ENCODE measurements around the gene NCKAP1. TPM values are rescaled to one million over a fixed set of nuclear protein-coding genes. Genes with fewer than 3 reads are reported as not detected.
"Not testable (repeated sequence)": the region's sequence is repeated elsewhere in the genome, so short reads cannot be mapped to it uniquely, and the experiment has no call there.

The NCKAP1 gene
- total RNA-seq, 2 donors from 2014 or later = 81.7 to 116 TPM

DNA sequence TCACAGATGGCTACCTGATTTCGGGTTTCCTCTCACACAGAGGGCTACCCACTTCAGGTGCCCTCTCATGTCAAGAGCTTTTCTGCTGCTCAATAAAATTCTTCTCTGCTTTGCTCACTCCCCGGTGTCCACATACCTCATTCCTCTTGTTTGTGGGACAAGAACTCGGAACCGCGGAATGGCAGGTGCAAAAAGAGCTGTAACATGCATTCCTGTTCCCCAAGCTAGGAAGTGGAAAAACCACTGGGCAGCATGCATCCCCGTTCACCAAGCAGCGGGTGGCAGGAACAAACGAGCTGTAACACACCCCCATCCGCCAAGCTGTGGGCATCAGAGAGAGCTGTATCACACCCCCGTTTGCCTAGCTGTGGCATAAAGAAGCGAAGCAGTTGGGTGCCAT, 144.6 kb downstream of the NCKAP1 start:
- H3K27me3 ChIP-seq (replicated peaks; ENCODE audit: insufficient read depth) = no peaks in the 10 kb centered on the region
- H3K36me3 ChIP-seq = no peaks in the 10 kb centered on the region
- H3K4me3 ChIP-seq = no peak overlapping the region
- TF ChIP-seq, protein P1, sequence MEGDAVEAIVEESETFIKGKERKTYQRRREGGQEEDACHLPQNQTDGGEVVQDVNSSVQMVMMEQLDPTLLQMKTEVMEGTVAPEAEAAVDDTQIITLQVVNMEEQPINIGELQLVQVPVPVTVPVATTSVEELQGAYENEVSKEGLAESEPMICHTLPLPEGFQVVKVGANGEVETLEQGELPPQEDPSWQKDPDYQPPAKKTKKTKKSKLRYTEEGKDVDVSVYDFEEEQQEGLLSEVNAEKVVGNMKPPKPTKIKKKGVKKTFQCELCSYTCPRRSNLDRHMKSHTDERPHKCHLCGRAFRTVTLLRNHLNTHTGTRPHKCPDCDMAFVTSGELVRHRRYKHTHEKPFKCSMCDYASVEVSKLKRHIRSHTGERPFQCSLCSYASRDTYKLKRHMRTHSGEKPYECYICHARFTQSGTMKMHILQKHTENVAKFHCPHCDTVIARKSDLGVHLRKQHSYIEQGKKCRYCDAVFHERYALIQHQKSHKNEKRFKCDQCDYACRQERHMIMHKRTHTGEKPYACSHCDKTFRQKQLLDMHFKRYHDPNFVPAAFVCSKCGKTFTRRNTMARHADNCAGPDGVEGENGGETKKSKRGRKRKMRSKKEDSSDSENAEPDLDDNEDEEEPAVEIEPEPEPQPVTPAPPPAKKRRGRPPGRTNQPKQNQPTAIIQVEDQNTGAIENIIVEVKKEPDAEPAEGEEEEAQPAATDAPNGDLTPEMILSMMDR (IDR thresholded peaks at IDR 0.05) = no peak
- no peak for TF ChIP-seq POLR2AphosphoS5 (IDR thresholded peaks at IDR 0.05)
- TF ChIP-seq POLR2A (IDR thresholded peaks at IDR 0.05) = no peak
- intact Hi-C loops (cut with DNase I) = no loop called here
- no peak for DNase-seq (ENCODE audit: low spot score)
- H3K4me1 ChIP-seq (replicated peaks) = no peaks in the 10 kb centered on the region
- 86% methylated on average over 11 of the region's 11 CpGs for whole genome bisulfite sequencing
- H3K9me3 ChIP-seq = no peaks in the 10 kb centered on the region
- H3K27ac ChIP-seq = no peak overlapping the region

DNA sequence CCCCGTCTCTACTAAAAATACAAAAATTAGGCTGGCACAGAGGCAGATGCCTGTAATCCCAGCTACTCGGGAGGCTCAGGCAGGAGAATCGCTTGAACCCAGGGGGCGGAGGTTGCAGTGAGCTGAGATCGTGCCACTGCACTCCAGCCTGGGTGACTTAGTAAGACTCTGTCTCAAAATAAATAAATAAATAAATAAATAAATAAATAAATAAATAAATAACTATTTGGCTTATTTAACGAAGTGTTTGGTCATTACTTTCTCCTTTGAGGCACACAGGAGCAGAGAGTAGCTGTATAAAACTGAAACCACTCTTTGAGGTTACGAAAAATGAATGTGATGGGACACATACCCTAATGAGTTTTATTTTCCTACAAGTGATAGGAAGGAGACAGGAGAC, 145.2 kb downstream of the NCKAP1 start:
- H3K27ac ChIP-seq; H3K4me3 ChIP-seq; DNase-seq (ENCODE audit: low spot score); intact Hi-C loops (cut with DNase I); H3K36me3 ChIP-seq; H3K27me3 ChIP-seq (replicated peaks; ENCODE audit: insufficient read depth); H3K4me1 ChIP-seq (replicated peaks); H3K9me3 ChIP-seq: not testable (repeated sequence)
- WGBS = 79% methylated on average over 7 of the region's 7 CpGs

DNA sequence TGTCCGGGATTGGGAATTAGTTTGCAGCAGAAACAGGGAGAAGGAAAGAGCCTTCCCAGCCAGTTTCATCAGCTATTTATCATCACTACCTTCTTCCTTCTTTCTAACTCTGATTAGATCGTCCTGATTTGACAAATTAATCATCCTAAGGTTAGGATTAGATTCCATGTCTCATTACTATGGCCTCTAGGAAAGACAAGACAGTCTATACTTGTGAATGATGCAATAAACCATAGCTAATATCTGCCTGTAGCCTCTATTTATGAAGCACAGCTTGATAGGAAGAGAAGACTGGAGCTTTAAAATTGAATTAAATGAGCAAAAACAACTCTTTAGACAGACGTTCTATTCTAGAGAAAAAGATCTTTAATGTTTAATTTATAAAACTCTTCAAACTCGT, 146.6 kb downstream of the NCKAP1 start:
- H3K9me3 ChIP-seq = no peaks in the 10 kb centered on the region
- TF ChIP-seq POLR2A (IDR thresholded peaks at IDR 0.05) (no peak), POLR2AphosphoS5 (IDR thresholded peaks at IDR 0.05) (no peak)
- TF ChIP-seq, protein P1 (IDR thresholded peaks at IDR 0.05) = no peak
- 68% methylated on average over 4 of the region's 4 CpGs for WGBS
- no peaks in the 10 kb centered on the region for H3K4me1 ChIP-seq (replicated peaks)
- H3K27ac ChIP-seq = no peak overlapping the region
- no peak for DNase-seq (ENCODE audit: low spot score)
- H3K4me3 ChIP-seq = no peak overlapping the region
- intact Hi-C loops (cut with DNase I) = no loop called here
- H3K36me3 ChIP-seq = no peaks in the 10 kb centered on the region
- no peaks in the 10 kb centered on the region for H3K27me3 ChIP-seq (replicated peaks; ENCODE audit: insufficient read depth)

DNA sequence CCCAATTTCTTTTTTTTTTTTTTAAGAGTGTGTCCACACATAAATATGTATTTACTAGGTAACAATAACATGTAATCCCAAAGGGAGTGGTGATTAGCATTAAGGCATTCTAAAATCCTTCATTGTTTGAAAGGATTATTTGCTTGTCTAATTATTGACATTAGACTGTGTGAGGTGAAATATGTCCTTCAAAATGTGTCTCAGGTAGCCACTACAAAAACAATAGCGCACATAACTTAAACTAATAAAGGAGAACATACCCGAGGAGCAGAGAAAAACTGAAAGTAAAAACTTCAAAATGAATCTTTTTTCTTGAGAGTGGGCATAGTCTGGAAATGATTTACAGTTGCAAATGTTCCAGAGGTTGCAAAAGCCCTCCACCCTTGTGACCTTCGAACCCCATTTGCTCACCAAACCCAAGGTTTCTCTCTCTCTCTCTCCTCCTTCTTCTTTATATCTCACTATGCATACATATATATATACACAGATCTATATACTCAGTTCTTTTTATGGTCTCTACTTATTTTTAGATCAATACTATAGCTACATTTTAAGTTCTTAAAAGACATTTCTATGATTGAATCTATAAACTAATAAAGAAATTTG, 147.4 kb downstream of the NCKAP1 start:
- Histone ChIP-seq H3K9me3 (no peaks in the 10 kb centered on the region), H3K4me3 (no peak overlapping the region), H3K27ac (no peak overlapping the region), H3K4me1 (replicated peaks) (no peaks in the 10 kb centered on the region), H3K27me3 (replicated peaks; ENCODE audit: insufficient read depth) (no peaks in the 10 kb centered on the region), H3K36me3 (no peaks in the 10 kb centered on the region)
- TF ChIP-seq POLR2AphosphoS5 (IDR thresholded peaks at IDR 0.05) = no peak
- TF ChIP-seq POLR2A (IDR thresholded peaks at IDR 0.05) = no peak
- TF ChIP-seq, protein P1 (IDR thresholded peaks at IDR 0.05) = no peak
- intact Hi-C loops (cut with DNase I) = no loop called here
- no peak for DNase-seq (ENCODE audit: low spot score)
- WGBS = 63% methylated on average over 3 of the region's 3 CpGs

DNA sequence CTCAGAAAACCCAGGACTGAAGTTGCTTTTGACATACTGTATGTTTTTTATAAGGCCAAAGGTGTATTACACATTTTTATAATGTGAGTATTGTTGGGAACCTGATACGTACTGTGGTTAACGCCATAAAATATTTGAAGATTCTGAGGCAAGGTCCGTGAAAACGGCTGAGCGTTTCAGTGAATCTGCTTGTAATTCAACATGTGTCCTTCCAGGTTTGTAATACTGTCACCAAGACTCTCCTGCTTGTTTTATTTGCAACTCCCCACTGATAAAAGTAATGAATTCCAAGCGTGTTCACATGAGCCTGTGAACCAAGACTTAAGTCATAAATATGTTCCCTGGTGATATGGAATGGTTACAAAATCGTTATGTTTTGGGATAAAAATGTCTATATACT, 148.0 kb downstream of the NCKAP1 start:
- no peaks in the 10 kb centered on the region for H3K27me3 ChIP-seq (replicated peaks; ENCODE audit: insufficient read depth)
- DNase-seq (ENCODE audit: low spot score) = no peak
- H3K4me3 ChIP-seq = no peak overlapping the region
- H3K27ac ChIP-seq = no peak overlapping the region
- WGBS = 56% methylated on average over 7 of the region's 7 CpGs
- H3K4me1 ChIP-seq (replicated peaks) = no peaks in the 10 kb centered on the region
- H3K36me3 ChIP-seq = no peaks in the 10 kb centered on the region
- TF ChIP-seq POLR2AphosphoS5 (IDR thresholded peaks at IDR 0.05) (no peak), POLR2A (IDR thresholded peaks at IDR 0.05) (no peak)
- TF ChIP-seq, protein P1 (IDR thresholded peaks at IDR 0.05) = no peak
- H3K9me3 ChIP-seq = no peaks in the 10 kb centered on the region
- intact Hi-C loops (cut with DNase I) = no loop called here
